ENCODE data around the gene THAP12.
A peak's percentile ranks its signal among the peaks of the same experiment; 100 is the strongest.

DNA sequence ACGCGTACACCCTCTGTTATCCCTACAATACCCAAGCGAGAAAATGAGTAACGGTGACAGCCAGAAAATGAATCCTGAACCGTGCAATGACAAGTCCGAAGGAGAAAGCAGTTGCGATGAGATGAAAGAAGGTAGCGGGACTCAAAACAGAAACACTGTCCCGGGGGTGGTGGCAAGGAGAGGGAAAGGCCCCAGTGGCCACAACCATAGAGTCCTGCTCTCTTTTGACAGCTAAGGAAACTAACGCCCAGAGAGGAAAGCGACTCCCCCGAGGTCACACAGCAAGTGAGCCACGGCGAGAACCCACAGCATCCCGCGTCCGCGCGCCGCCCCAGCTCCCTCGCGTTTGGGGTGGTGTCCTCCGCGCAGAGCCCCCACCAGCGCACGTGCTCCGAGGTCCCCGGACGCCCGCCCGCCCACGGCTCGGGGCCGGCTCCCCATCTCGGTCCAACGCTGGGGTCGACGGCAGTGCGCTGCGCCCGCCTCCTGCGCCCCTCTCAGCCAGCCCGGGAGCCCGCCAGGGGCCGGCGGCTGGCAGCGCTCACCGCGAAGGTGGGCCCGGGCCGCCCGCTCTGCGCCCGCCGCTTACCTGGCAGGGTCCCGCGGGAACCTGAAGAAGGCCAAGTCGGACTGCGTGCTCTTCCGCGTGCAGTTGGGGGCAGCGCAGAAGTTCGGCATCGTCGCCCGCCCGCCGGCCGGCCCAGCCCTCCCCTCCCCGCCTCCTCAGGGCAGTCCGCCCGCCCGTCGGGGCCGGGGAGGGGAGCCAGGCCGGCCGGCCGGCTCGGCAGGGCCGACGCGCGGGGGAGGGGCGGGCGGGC, 564 bp downstream of the THAP12 start:
- TF ChIP-seq POLR2A (IDR thresholded peaks at IDR 0.05; ENCODE audit: insufficient read depth in 1 of 2, low read depth in 2 of 2, low read length in 2 of 2) (no peak), ZKSCAN5 (CRISPR knock-in tag; IDR thresholded peaks at IDR 0.05) (no peak), ZNF501 (CRISPR knock-in tag; IDR thresholded peaks at IDR 0.05) (no peak), TCF7L2 (IDR thresholded peaks at IDR 0.05; ENCODE audit: low read depth, low read length) (no peak), ZNF431 (CRISPR knock-in tag; IDR thresholded peaks at IDR 0.05; ENCODE audit: borderline replicate concordance, low read depth) (0 out of 2 replicates have a peak, but pooled peaks have one; percentile 45), ZNF142 (CRISPR knock-in tag; IDR thresholded peaks at IDR 0.05) (peak; percentile 65; the same call in 1 of the 2 replicates), ZFP36 (IDR thresholded peaks at IDR 0.05; ENCODE audit: borderline replicate concordance, low read depth, low read length, partially characterized antibody) (no peak), SKIL (CRISPR knock-in tag; IDR thresholded peaks at IDR 0.05; ENCODE audit: borderline replicate concordance) (no peak), NR3C1 (CRISPR knock-in tag; IDR thresholded peaks at IDR 0.05) (no peak), ZBTB26 (CRISPR knock-in tag; IDR thresholded peaks at IDR 0.05; ENCODE audit: borderline replicate concordance) (no peak)
- TF ChIP-seq, protein P1, sequence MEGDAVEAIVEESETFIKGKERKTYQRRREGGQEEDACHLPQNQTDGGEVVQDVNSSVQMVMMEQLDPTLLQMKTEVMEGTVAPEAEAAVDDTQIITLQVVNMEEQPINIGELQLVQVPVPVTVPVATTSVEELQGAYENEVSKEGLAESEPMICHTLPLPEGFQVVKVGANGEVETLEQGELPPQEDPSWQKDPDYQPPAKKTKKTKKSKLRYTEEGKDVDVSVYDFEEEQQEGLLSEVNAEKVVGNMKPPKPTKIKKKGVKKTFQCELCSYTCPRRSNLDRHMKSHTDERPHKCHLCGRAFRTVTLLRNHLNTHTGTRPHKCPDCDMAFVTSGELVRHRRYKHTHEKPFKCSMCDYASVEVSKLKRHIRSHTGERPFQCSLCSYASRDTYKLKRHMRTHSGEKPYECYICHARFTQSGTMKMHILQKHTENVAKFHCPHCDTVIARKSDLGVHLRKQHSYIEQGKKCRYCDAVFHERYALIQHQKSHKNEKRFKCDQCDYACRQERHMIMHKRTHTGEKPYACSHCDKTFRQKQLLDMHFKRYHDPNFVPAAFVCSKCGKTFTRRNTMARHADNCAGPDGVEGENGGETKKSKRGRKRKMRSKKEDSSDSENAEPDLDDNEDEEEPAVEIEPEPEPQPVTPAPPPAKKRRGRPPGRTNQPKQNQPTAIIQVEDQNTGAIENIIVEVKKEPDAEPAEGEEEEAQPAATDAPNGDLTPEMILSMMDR (CRISPR knock-in tag; IDR thresholded peaks at IDR 0.05), result no peak
- TF ChIP-seq, protein P2, sequence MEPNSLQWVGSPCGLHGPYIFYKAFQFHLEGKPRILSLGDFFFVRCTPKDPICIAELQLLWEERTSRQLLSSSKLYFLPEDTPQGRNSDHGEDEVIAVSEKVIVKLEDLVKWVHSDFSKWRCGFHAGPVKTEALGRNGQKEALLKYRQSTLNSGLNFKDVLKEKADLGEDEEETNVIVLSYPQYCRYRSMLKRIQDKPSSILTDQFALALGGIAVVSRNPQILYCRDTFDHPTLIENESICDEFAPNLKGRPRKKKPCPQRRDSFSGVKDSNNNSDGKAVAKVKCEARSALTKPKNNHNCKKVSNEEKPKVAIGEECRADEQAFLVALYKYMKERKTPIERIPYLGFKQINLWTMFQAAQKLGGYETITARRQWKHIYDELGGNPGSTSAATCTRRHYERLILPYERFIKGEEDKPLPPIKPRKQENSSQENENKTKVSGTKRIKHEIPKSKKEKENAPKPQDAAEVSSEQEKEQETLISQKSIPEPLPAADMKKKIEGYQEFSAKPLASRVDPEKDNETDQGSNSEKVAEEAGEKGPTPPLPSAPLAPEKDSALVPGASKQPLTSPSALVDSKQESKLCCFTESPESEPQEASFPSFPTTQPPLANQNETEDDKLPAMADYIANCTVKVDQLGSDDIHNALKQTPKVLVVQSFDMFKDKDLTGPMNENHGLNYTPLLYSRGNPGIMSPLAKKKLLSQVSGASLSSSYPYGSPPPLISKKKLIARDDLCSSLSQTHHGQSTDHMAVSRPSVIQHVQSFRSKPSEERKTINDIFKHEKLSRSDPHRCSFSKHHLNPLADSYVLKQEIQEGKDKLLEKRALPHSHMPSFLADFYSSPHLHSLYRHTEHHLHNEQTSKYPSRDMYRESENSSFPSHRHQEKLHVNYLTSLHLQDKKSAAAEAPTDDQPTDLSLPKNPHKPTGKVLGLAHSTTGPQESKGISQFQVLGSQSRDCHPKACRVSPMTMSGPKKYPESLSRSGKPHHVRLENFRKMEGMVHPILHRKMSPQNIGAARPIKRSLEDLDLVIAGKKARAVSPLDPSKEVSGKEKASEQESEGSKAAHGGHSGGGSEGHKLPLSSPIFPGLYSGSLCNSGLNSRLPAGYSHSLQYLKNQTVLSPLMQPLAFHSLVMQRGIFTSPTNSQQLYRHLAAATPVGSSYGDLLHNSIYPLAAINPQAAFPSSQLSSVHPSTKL (CRISPR knock-in tag; IDR thresholded peaks at IDR 0.05), result no peak

Data from HepG2 (cell line).